ENCODE data around the gene YKT6. TPM values are rescaled to one million over a fixed set of nuclear protein-coding genes. Genes with fewer than 3 reads are reported as not detected.

YKT6 gene
- total and polyA plus RNA-seq, 2 experiments from 2014 or later: 33.5 to 114 TPM

GRCh38 chr7:44238116-44238695 is 37.4 kb downstream of the YKT6 start (continued):
- no peak for TF ChIP-seq REST (IDR thresholded peaks at IDR 0.05; ENCODE audit: unreplicated experiment)

- Mint-ChIP-seq H3K9me3 (no peaks in the 10 kb centered on the region), H3K27me3 (ENCODE audit: insufficient read depth, low read depth, poor library complexity) (peaks cover 14% of the 10 kb centered on the region), H3K4me1 (peaks cover 7% of the 10 kb centered on the region), H3K4me3 (no peak overlapping the region), H3K36me3 (ENCODE audit: low read depth) (no peaks in the 10 kb centered on the region), H3K27ac (no peak overlapping the region)
- no peak for ATAC-seq
- Histone ChIP-seq H2AFZ (no peak overlapping the region), H3K27me3 (ENCODE audit: insufficient read depth) (no peaks in the 10 kb centered on the region), H3K4me1 (ENCODE audit: insufficient read depth) (no peaks in the 10 kb centered on the region), H3K9me2 (ENCODE audit: insufficient read depth) (no peaks in the 10 kb centered on the region), H3F3A (replicated peaks; ENCODE audit: low read depth) (no peaks in the 10 kb centered on the region), H4K20me1 (replicated peaks; ENCODE audit: insufficient read depth) (no peaks in the 10 kb centered on the region), H3K27ac (ENCODE audit: low read depth) (no peak overlapping the region), H3K79me2 (replicated peaks; ENCODE audit: insufficient read depth) (no peaks in the 10 kb centered on the region), H3K4me2 (no peak overlapping the region), H3K4me3 (no peak overlapping the region), H3K36me3 (ENCODE audit: insufficient read depth) (no peaks in the 10 kb centered on the region)
- no peak for DNase-seq (ENCODE audit: low spot score)
- TF ChIP-seq STAT1 (IDR thresholded peaks at IDR 0.05; ENCODE audit: unreplicated experiment) (no peak), ZNF462 (CRISPR knock-in tag; IDR thresholded peaks at IDR 0.05) (no peak), REST (IDR thresholded peaks at IDR 0.05; ENCODE audit: unreplicated experiment) (no peak), ZNF114 (CRISPR knock-in tag; IDR thresholded peaks at IDR 0.05) (no peak), JUNB (IDR thresholded peaks at IDR 0.05; ENCODE audit: unreplicated experiment) (no peak), ZNF331 (CRISPR knock-in tag; IDR thresholded peaks at IDR 0.05; ENCODE audit: low read depth) (no peak), POLR2AphosphoS5 (IDR thresholded peaks at IDR 0.05; ENCODE audit: low read depth) (no peak), EZH2 (IDR thresholded peaks at IDR 0.05; ENCODE audit: low read depth, unreplicated experiment) (no peak), EZH2phosphoT487 (IDR thresholded peaks at IDR 0.05; ENCODE audit: unreplicated experiment) (no peak), CREB1 (CRISPR knock-in tag; IDR thresholded peaks at IDR 0.05; ENCODE audit: low read depth) (no peak), NANOG (IDR thresholded peaks at IDR 0.05; ENCODE audit: borderline replicate concordance) (no peak)
Measured at GRCh38 chr7:44239361-44239760, 38.6 kb downstream of the YKT6 start.
